GM12878 (cell line): Measurements from ENCODE around the gene INSYN2B. TPM values are rescaled to one million over a fixed set of nuclear protein-coding genes. Genes with fewer than 3 reads are reported as not detected.

Experiments used
- ATAC-seq: fragments of 200-7000 bp; cut with Tn5 transposase; 3 replicates; pipeline ENCODE4 v1.9.1; 2020; ENCODE audit warnings: mild to moderate bottlenecking, moderate library complexity
- BruUV-seq: library from RNA; stranded (reverse); fragments of 400-500 nt; replicated peaks from 2 replicates; lab custom pipeline; 2021; lab: Mats Ljungman, UMichigan
- CTCF ChIA-PET: fragments of 300-600 bp; sonication (Branson Sonifier 250); formaldehyde crosslinking; extraction: SDS; loops from one replicate; lab custom pipeline; 2021; ENCODE audit warnings: inconsistent platforms; lab: Yijun Ruan, JAX
- POLR2A ChIA-PET: fragments of 350-600 bp; formaldehyde crosslinking; extraction: SDS; loops from one replicate; lab custom pipeline; 2021; ENCODE audit warnings: inconsistent platforms; lab: Charles Lee
- RAD21 ChIA-PET: fragments of 300-600 bp; sonication (Branson Sonifier 250); formaldehyde crosslinking; loops from one replicate; lab custom pipeline; 2023; ENCODE audit warnings: antibody characterized with exemption; ENCODE audit not compliant: unreplicated experiment; lab: Charles Lee
- SMC1A ChIA-PET: fragments of 300-600 bp; sonication (Branson Sonifier 250); formaldehyde crosslinking; loops from one replicate; lab custom pipeline; 2023; ENCODE audit not compliant: unreplicated experiment, uncharacterized antibody; lab: Charles Lee
- DNase-seq: peaks from one replicate; pipeline ENCODE4 v3.0.0-alpha.2; 2011; ENCODE audit warnings: low read depth, low spot score
- FAIRE-seq: peaks from 3 replicates; lab custom pipeline; 2011; peaks lifted over from hg19 to GRCh38; lab: Jason Lieb, UNC
- H2AFZ ChIP-seq: 2 replicates; pipeline ENCODE4 v1.6.0; 2011; ENCODE audit warnings: low read depth, low read length, control low read depth; ENCODE audit not compliant: control insufficient read depth
- H3K27ac ChIP-seq: 2 replicates; pipeline ENCODE4 v1.5.1; 2011; ENCODE audit warnings: control low read depth; ENCODE audit not compliant: control insufficient read depth, insufficient read depth
- H3K27me3 ChIP-seq, 2 experiments: replicated peaks in 1 of 2; 2 replicates each; pipeline versions ENCODE4 v1.6.0 to v1.6.1; 2011; ENCODE audit warnings: low read length in 1 of 2; ENCODE audit not compliant: control insufficient read depth in 2 of 2, insufficient read depth in 2 of 2
- H3K36me3 ChIP-seq, 2 experiments: 2 replicates each; pipeline ENCODE4 v1.5.1; 2011; ENCODE audit warnings: low read length in 1 of 2; ENCODE audit not compliant: control insufficient read depth in 2 of 2, insufficient read depth in 2 of 2
- H3K4me1 ChIP-seq: 2 replicates; pipeline ENCODE4 v1.6.1; 2011; ENCODE audit warnings: mild to moderate bottlenecking, low read length, moderate library complexity, mixed read lengths; ENCODE audit not compliant: control insufficient read depth, insufficient read depth
- H3K4me2 ChIP-seq: 2 replicates; pipeline ENCODE4 v1.6.0; 2011; ENCODE audit warnings: control low read depth; ENCODE audit not compliant: control insufficient read depth, insufficient read depth
- H3K4me3 ChIP-seq: fragments of 200-600 bp; sonication (generic); 2 replicates; pipeline ENCODE4 v1.5.1; 2016
- H3K79me2 ChIP-seq: 2 replicates; pipeline ENCODE4 v1.6.0; 2011; ENCODE audit warnings: low read length; ENCODE audit not compliant: control insufficient read depth, insufficient read depth
- H3K9ac ChIP-seq: 2 replicates; pipeline ENCODE4 v1.8.0; 2011; ENCODE audit warnings: low read length, control low read depth, mixed read lengths; ENCODE audit not compliant: control insufficient read depth, insufficient read depth
- H3K9me3 ChIP-seq: replicated peaks from 3 replicates; pipeline ENCODE4 v1.5.1; 2011; ENCODE audit warnings: mild to moderate bottlenecking, low read length; ENCODE audit not compliant: control insufficient read depth, insufficient read depth
- H4K20me1 ChIP-seq: 2 replicates; pipeline ENCODE4 v1.6.0; 2011; ENCODE audit not compliant: control insufficient read depth, insufficient read depth
- CBX3 ChIP-seq: fragments of 200-600 bp; sonication (generic); IDR thresholded peaks from 2 replicates; pipeline ENCODE4 v1.6.1; 2016; ENCODE audit warnings: low read depth, borderline replicate concordance
- CREB1 ChIP-seq: IDR thresholded peaks from 2 replicates; pipeline ENCODE4 v1.6.1; 2012; ENCODE audit warnings: low read depth, mild to moderate bottlenecking, inconsistent platforms
- ETV6 ChIP-seq, 2 experiments: fragments of 450-650 bp in 1 of 2; IDR thresholded peaks in 1 of 2; conservative IDR thresholded peaks in 1 of 2; 2 replicates each; pipeline ENCODE4 v1.6.1; 2014; ENCODE audit warnings: antibody characterized with exemption in 1 of 2, borderline replicate concordance in 1 of 2, low read depth in 1 of 2, mild to moderate bottlenecking in 1 of 2, moderate library complexity in 1 of 2
- FOXM1 ChIP-seq: IDR thresholded peaks from 2 replicates; pipeline ENCODE4 v1.6.1; 2012; ENCODE audit warnings: low read depth, mild to moderate bottlenecking, inconsistent platforms, low read length, moderate library complexity
- NR2F1 ChIP-seq: fragments of 450-650 bp; conservative IDR thresholded peaks from 2 replicates; pipeline ENCODE4 v1.6.1; 2017; ENCODE audit warnings: mild to moderate bottlenecking
- POLR2AphosphoS2 ChIP-seq: IDR thresholded peaks from 2 replicates; pipeline ENCODE4 v1.6.1; 2011; ENCODE audit warnings: low read depth, mild to moderate bottlenecking, low read length, improper control_type of control experiment, moderate library complexity
- SIX5 ChIP-seq: IDR thresholded peaks from 2 replicates; pipeline ENCODE4 v1.6.1; 2011; ENCODE audit warnings: mild to moderate bottlenecking, low read depth, low read length, moderate library complexity; ENCODE audit not compliant: severe bottlenecking
- TCF7 ChIP-seq: IDR thresholded peaks from 2 replicates; pipeline ENCODE4 v1.6.1; 2014; ENCODE audit warnings: antibody characterized with exemption, borderline replicate concordance
- ZNF622 ChIP-seq: fragments of 450-650 bp; IDR thresholded peaks from 2 replicates; pipeline ENCODE4 v1.6.1; 2017; ENCODE audit warnings: mild to moderate bottlenecking, inconsistent platforms
- WGBS: methylation state at CpG from one replicate; pipeline ENCODE4 v1.1.6; 2016; ENCODE audit warnings: low lambda C conversion rate; ENCODE audit not compliant: insufficient replicate concordance, insufficient coverage; ENCODE audit errors: missing lambda C conversion rate; 5-methylcytosine and 5-hydroxymethylcytosine counted together
- in situ Hi-C: fragments of 300-500 bp; cut with MboI; formaldehyde crosslinking; loops from 9 replicates; pipeline ENCODE4 v1.14.3; 2018; ENCODE audit warnings: mixed read lengths
- intact Hi-C: fragments of 100-400 bp; cut with micrococcal nuclease; formaldehyde crosslinking; loops from one replicate; pipeline ENCODE4 v1.14.2; 2022; ENCODE audit not compliant: unreplicated experiment
- polyA plus RNA-seq, 11 experiments: library from polyadenylated mRNA; depleted of rRNA in 4 of 11; unstranded in 6 of 11; stranded (reverse) in 5 of 11; fragments of >200 nt; fragmentation: Nextera tagmentation in 4 of 11; fragmentation: Illumina TruSeq in 1 of 11; extraction: Ambion mirVana in 4 of 11; extraction: Trizol in 1 of 11; gene quantifications; 1 replicate in 1 of 11; 2 replicates in 10 of 11; pipeline versions ENCODE4 v1.2.1 to v1.2.3, GENCODE V29; 2011 to 2016; ENCODE audit warnings: inconsistent platforms in 2 of 11, missing spikeins in 2 of 11, low read depth in 1 of 11
- total RNA-seq, 4 experiments: library from RNA; depleted of rRNA in 3 of 4; stranded (reverse); fragments of >200 nt in 3 of 4; fragmentation: Illumina TruSeq in 1 of 4; extraction: Trizol in 1 of 4; gene quantifications; 2 replicates each; pipeline versions ENCODE4 v1.2.1 to v1.2.3, GENCODE V29; 2013 to 2021

INSYN2B gene
- total and polyA plus RNA-seq, 10 of the 15 experiments (the other 5 are each of a cell fraction or from before 2014, with no cell fraction given): 0.05 to 0.27 (median 0.13) TPM; not detected in 7

- no peak overlapping the region for H2AFZ ChIP-seq
- 25% methylated on average over 5 of the region's 5 CpGs for WGBS
- BruUV-seq: no TSS peak
- no peaks in the 10 kb centered on the region for H3K27me3 ChIP-seq
- CTCF ChIA-PET: interaction anchor here (0.7 to 1.6 kb wide), 6 partner anchors 9 to 597 kb away, joined by 3 to 6 read pairs (median 4); partner anchors contain the start of gene INSYN2B
- in situ Hi-C loops: no loop called here
- H3K4me1 ChIP-seq: 0 out of 2 replicates have a peak, but pooled peaks cover 3% of the 10 kb centered on the region
- no peak overlapping the region for H3K27ac ChIP-seq
- TF ChIP-seq ZNF622 (no peak), FOXM1 (no peak), SIX5 (no peak), POLR2AphosphoS2 (no peak), NR2F1 (no peak), CBX3 (no peak), CREB1 (no peak), ETV6 (conservative IDR thresholded peaks at IDR 0.05 in 1 of 2, IDR thresholded peaks at IDR 0.05 in 1 of 2; ENCODE audit: borderline replicate concordance in 1 of 2, low read depth in 1 of 2) (no peak), TCF7 (no peak)
- TF ChIP-seq, all 136 proteins: peak for 0
- intact Hi-C loops: loop anchor here (10.0 kb wide), 1 partner anchor 200 kb away; no protein-coding TSS in a partner anchor
- Histone ChIP-seq H3K9me3 (no peaks in the 10 kb centered on the region), H3K36me3 (peaks cover under 1 to 8% of the 10 kb centered on the region in 2 experiments; a peak in 3 of 4 replicates), H3K4me3 (no peak overlapping the region), H4K20me1 (0 out of 2 replicates have a peak, but pooled peaks cover 5% of the 10 kb centered on the region), H3K79me2 (no peaks in the 10 kb centered on the region), H3K4me2 (no peak overlapping the region), H3K9ac (no peak overlapping the region)
- DNase-seq (no peak), ATAC-seq (no peak; the same call in 2 of the 3 replicates), FAIRE-seq (no peak)
- SMC1A ChIA-PET: interaction anchor here (0.9 to 2.4 kb wide), 10 partner anchors 9 to 202 kb away, joined by 3 to 12 read pairs (median 6); no protein-coding TSS in a partner anchor
- RAD21 ChIA-PET: interaction anchor here (0.9 to 1.8 kb wide), 14 partner anchors 18 to 233 kb away, joined by 3 to 9 read pairs (median 4); no protein-coding TSS in a partner anchor
- POLR2A ChIA-PET: interaction anchor here (0.6 to 0.8 kb wide), 2 partner anchors 40 to 171 kb away, joined by 3 read pairs; no protein-coding TSS in a partner anchor
Observed at GRCh38 chr5:169904508-169904907, 75.8 kb downstream of the INSYN2B start.
